Smooth muscle cell (in vitro differentiated cells): ENCODE measurements around the gene FUT7. TPM values are rescaled to one million over a fixed set of nuclear protein-coding genes. Genes with fewer than 3 reads are reported as not detected.

Source experiments
- DNase-seq: peaks from one replicate; lab custom pipeline; 2025; ENCODE audit not compliant: unreplicated experiment; lab: John Stamatoyannopoulos, UW
- H2AFZ ChIP-seq: fragments of 200-600 bp; sonication (generic); 2 replicates; pipeline ENCODE4 v1.6.0; 2016; ENCODE audit warnings: antibody characterized with exemption, low read depth, mild to moderate bottlenecking
- H3F3A ChIP-seq: fragments of 200-600 bp; sonication (generic); 2 replicates; pipeline ENCODE4 v1.6.0; 2017; ENCODE audit warnings: antibody characterized with exemption, low read depth
- H3K27ac ChIP-seq: fragments of 200-600 bp; sonication (generic); 2 replicates; pipeline ENCODE4 v1.5.1; 2016; ENCODE audit warnings: low read depth, mild to moderate bottlenecking
- H3K27me3 ChIP-seq: fragments of 200-600 bp; sonication (generic); 2 replicates; pipeline ENCODE4 v1.6.1; 2016; ENCODE audit warnings: low read depth, mild to moderate bottlenecking
- H3K36me3 ChIP-seq: fragments of 200-600 bp; sonication (generic); 2 replicates; pipeline ENCODE4 v1.5.1; 2016; ENCODE audit warnings: low read depth
- H3K4me1 ChIP-seq: fragments of 200-600 bp; sonication (generic); 2 replicates; pipeline ENCODE4 v1.5.1; 2016; ENCODE audit warnings: low read depth
- H3K4me2 ChIP-seq: fragments of 200-600 bp; sonication (generic); 2 replicates; pipeline ENCODE4 v1.6.0; 2016; ENCODE audit warnings: mild to moderate bottlenecking
- H3K4me3 ChIP-seq: fragments of 200-600 bp; sonication (generic); 2 replicates; pipeline ENCODE4 v1.5.1; 2016; ENCODE audit warnings: mild to moderate bottlenecking
- H3K79me2 ChIP-seq: fragments of 200-600 bp; sonication (generic); 2 replicates; pipeline ENCODE4 v1.6.0; 2016; ENCODE audit warnings: low read depth, mild to moderate bottlenecking
- H3K9ac ChIP-seq: fragments of 200-600 bp; sonication (generic); 2 replicates; pipeline ENCODE4 v1.6.0; 2016; ENCODE audit warnings: low read depth
- H3K9me3 ChIP-seq: fragments of 200-600 bp; sonication (generic); replicated peaks from 2 replicates; pipeline ENCODE4 v1.5.1; 2016; ENCODE audit warnings: low read depth
- H4K20me1 ChIP-seq: fragments of 200-600 bp; sonication (generic); 2 replicates; pipeline ENCODE4 v1.6.0; 2016; ENCODE audit warnings: low read depth
- WGBS: methylation state at CpG from one replicate; pipeline ENCODE4 v1.1.7; 2016; ENCODE audit warnings: low lambda C conversion rate; 5-methylcytosine and 5-hydroxymethylcytosine counted together
- polyA plus RNA-seq: library from polyadenylated mRNA; unstranded; fragments of >200 nt; fragmentation: Nextera tagmentation; extraction: Ambion mirVana; gene quantifications from 2 replicates; pipeline ENCODE4 v1.2.1, GENCODE V29; 2016
- total RNA-seq: library from RNA; depleted of rRNA; stranded (reverse); fragments of >200 nt; gene quantifications from 2 replicates; pipeline ENCODE4 v1.2.3, GENCODE V29; 2014
- TF ChIP-seq, protein P1 (sequence below): fragments of 200-600 bp; sonication (generic); IDR thresholded peaks from 2 replicates; pipeline ENCODE4 v1.5.1; 2017; ENCODE audit warnings: borderline replicate concordance, mild to moderate bottlenecking, antibody characterized with exemption; ENCODE audit not compliant: insufficient read depth, poor library complexity, severe bottlenecking

Gene FUT7
- total and polyA plus RNA-seq, 2 experiments from 2014 or later = not detected

DNA sequence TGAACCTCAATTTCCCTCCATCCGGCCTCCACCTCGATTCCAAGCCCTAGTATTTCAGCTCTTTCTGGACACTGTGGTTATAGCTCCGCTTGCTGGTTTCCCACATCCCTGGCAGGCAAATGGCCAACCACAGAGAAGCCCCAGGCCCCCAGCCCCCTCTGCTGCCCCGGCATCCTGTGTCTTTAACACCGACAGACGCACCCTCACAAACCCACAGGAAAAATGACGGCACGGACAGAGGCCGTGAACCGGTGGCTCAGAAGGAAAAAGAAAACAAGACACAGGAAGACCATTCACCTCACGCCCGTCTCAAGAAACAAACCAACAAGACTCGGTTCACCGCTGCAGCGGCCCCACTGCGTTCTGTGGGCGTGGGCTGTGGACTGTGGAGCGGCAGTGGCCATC is 34.1 kb downstream of the FUT7 start:
- H3K27ac ChIP-seq = no peak overlapping the region
- no peak overlapping the region for H3K9ac ChIP-seq
- H3K4me1 ChIP-seq = peaks cover 16% of the 10 kb centered on the region
- no peaks in the 10 kb centered on the region for H3F3A ChIP-seq
- H2AFZ ChIP-seq = no peak overlapping the region
- H3K4me2 ChIP-seq = no peak overlapping the region
- WGBS = 87% methylated on average over 17 of the region's 18 CpGs
- H3K79me2 ChIP-seq = no peaks in the 10 kb centered on the region
- H3K27me3 ChIP-seq = no peaks in the 10 kb centered on the region
- H4K20me1 ChIP-seq = no peaks in the 10 kb centered on the region
- TF ChIP-seq, protein P1, sequence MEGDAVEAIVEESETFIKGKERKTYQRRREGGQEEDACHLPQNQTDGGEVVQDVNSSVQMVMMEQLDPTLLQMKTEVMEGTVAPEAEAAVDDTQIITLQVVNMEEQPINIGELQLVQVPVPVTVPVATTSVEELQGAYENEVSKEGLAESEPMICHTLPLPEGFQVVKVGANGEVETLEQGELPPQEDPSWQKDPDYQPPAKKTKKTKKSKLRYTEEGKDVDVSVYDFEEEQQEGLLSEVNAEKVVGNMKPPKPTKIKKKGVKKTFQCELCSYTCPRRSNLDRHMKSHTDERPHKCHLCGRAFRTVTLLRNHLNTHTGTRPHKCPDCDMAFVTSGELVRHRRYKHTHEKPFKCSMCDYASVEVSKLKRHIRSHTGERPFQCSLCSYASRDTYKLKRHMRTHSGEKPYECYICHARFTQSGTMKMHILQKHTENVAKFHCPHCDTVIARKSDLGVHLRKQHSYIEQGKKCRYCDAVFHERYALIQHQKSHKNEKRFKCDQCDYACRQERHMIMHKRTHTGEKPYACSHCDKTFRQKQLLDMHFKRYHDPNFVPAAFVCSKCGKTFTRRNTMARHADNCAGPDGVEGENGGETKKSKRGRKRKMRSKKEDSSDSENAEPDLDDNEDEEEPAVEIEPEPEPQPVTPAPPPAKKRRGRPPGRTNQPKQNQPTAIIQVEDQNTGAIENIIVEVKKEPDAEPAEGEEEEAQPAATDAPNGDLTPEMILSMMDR = no peak
- no peak overlapping the region for H3K4me3 ChIP-seq
- no peaks in the 10 kb centered on the region for H3K36me3 ChIP-seq
- no peaks in the 10 kb centered on the region for H3K9me3 ChIP-seq
- no peak for DNase-seq

DNA sequence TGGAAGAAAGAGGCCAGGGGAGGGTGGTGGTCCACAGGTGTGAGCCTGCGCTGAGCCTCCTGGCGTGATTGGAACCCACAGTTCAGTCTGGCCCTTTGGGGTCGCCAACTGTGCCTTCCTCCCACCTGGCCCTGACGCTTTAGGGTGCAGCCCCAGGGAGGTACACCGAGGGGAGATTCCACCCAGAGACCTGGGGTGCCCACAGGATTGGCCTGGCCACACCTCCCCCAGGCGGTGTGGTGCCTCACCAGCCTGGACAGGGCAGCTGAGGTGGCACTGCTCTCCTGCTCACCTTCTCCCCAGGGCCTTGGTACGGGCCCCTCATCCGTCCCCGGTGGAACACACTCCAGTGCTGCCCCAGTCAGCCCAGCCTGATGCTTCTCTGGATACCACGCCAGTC is 34.5 kb downstream of the FUT7 start:
- no peaks in the 10 kb centered on the region for H3K27me3 ChIP-seq
- no peak overlapping the region for H3K27ac ChIP-seq
- 89% methylated on average over 10 of the region's 10 CpGs for WGBS
- no peak for DNase-seq
- H3K9me3 ChIP-seq = no peaks in the 10 kb centered on the region
- H3K4me2 ChIP-seq = no peak overlapping the region
- peaks cover 18% of the 10 kb centered on the region for H3K4me1 ChIP-seq
- no peak overlapping the region for H3K9ac ChIP-seq
- no peaks in the 10 kb centered on the region for H3K79me2 ChIP-seq
- no peaks in the 10 kb centered on the region for H3K36me3 ChIP-seq
- no peaks in the 10 kb centered on the region for H3F3A ChIP-seq
- no peak overlapping the region for H3K4me3 ChIP-seq
- H4K20me1 ChIP-seq = no peaks in the 10 kb centered on the region
- H2AFZ ChIP-seq = no peak overlapping the region
- TF ChIP-seq, protein P1 = no peak

DNA sequence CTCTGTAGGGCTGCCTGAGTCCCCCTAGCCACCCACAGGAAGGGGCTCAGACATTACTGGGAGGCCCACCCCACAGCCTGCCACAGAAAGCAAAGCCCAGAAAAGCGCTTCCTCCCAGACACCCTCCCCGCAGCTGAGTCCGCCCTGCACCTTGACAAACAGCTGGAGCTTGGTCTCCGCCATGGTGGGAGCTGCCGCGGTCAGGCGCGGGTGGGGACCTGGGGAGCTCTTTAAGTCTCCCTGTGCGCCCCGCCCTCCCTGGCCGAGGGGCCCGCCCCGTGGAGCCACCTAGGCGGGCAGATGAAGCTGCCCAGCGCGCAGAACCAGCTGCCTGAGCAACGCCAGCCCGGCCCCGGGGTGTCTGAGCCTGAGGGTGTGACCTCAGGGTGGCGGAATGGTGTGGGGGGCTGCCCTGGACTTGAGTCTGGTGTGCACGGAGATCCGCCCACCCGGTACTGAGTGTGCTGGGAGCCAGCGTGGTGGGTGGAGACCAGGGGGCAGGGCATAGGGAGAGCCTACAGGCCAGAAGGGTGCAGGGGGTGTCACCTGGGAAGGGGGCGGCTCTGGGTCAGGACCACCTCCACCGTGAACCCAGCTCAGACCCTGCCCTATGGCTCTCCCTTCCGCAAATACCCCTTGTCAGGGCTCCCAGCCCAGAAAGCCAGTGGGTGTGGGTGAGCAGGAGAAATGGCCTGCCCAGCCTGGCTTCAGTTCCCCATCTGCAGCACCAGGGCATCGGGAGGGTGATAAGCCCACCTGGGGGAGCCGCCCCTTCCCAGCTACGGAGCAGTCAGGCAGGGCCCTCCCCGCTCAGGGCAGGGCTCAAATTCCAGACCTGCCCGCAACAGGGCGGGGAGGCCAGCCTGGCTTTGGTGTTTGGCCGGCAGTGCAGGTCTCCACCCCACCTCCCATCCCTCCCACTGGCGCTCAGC is 35.3 kb downstream of the FUT7 start, which contains the start of gene CLIC3:
Gene CLIC3 (minus strand): TSS at position 208 of the 932 bp plus-strand sequence. CDS start 25 bp downstream, at position 183.
- Histone ChIP-seq H3K36me3 (no peaks in the 10 kb centered on the region), H3K27ac (no peak within 1 kb of the TSS), H3K4me2 (peak within 1 kb of the TSS; percentile 82), H3K9ac (no peak within 1 kb of the TSS), H3K9me3 (no peaks in the 10 kb centered on the region), H3K27me3 (no peaks in the 10 kb centered on the region), H2AFZ (peak within 1 kb of the TSS; percentile 10), H3F3A (no peaks in the 10 kb centered on the region), H3K79me2 (no peaks in the 10 kb centered on the region), H3K4me1 (peaks cover 18% of the 10 kb centered on the region), H3K4me3 (peak within 1 kb of the TSS; percentile 40), H4K20me1 (no peaks in the 10 kb centered on the region)
- TF ChIP-seq, protein P1 = no peak
- 27% methylated on average over 30 of the region's 35 CpGs for WGBS
- DNase-seq = no peak
